Psoas muscle (tissue), 8 donors: ENCODE results near the gene DPP10. TPM values are rescaled to one million over a fixed set of nuclear protein-coding genes. Genes with fewer than 3 reads are reported as not detected.

Experiments used
- ATAC-seq, 4 donors: fragments of 200-7000 bp; cut with Tn5 transposase; one replicate each; pipeline ENCODE4 v1.9.1; 2020; ENCODE audit warnings: moderate library complexity in 3 of 4, mild to moderate bottlenecking in 2 of 4
- DNase-seq, 2 donors: peaks; one replicate each; pipeline ENCODE4 v3.0.0-alpha.2; 2020
- H3K27ac ChIP-seq: fragments of 200-600 bp; one replicate; pipeline ENCODE4 v1.8.0; 2022
- H3K27me3 ChIP-seq, 3 donors: fragments of 200-600 bp in 1 of 3; one replicate each; pipeline versions ENCODE4 v1.6.1 to v1.8.0; 2013 to 2022; ENCODE audit warnings: low read length in 2 of 3, mild to moderate bottlenecking in 2 of 3, moderate library complexity in 1 of 3; ENCODE audit not compliant: insufficient read depth in 3 of 3
- H3K36me3 ChIP-seq, 2 donors: fragments of 200-600 bp in 1 of 2; one replicate each; pipeline versions ENCODE4 v1.6.1 to v1.8.0; 2013 to 2022; ENCODE audit warnings: low read depth in 1 of 2, mild to moderate bottlenecking in 1 of 2, moderate library complexity in 1 of 2; ENCODE audit not compliant: insufficient read depth in 1 of 2
- H3K4me1 ChIP-seq: fragments of 200-600 bp; one replicate; pipeline ENCODE4 v1.8.0; 2022
- H3K4me3 ChIP-seq: fragments of 200-600 bp; one replicate; pipeline ENCODE4 v1.8.0; 2022; ENCODE audit warnings: mild to moderate bottlenecking
- H3K9me3 ChIP-seq: fragments of 200-600 bp; one replicate; pipeline ENCODE4 v1.8.0; 2022
- CTCF ChIP-seq: fragments of 200-600 bp; IDR thresholded peaks from one replicate; pipeline ENCODE4 v1.8.0; 2022; ENCODE audit warnings: antibody characterized with exemption
- WGBS, 3 donors: extraction: QIAGEN DNeasy Blood & Tissue Kit; methylation state at CpG; one replicate each; pipeline versions ENCODE4 v1.1.6 to v1.1.7; 2013; 5-methylcytosine and 5-hydroxymethylcytosine counted together
- intact Hi-C, 2 donors: fragments of 100-400 bp; cut with DNase I; formaldehyde crosslinking; loops; one replicate each; pipeline versions ENCODE4 v1.11.0 to v1.14.2; 2022
- polyA plus RNA-seq, 3 donors: library from polyadenylated mRNA; stranded (reverse); fragments of 200-250 nt; gene quantifications; one replicate each; pipeline ENCODE4 v1.2.3, GENCODE V29; 2013
- total RNA-seq, 4 donors: library from RNA; stranded (reverse); fragmentation: NEBNext Ultra II Directional in 2 of 4; extraction: Animal tissue kit (Norgen Biotek cat#: 25700) in 2 of 4; gene quantifications; one replicate each; pipeline versions ENCODE4 v1.2.1 to v1.2.4, GENCODE V29; 2021 to 2023
- donor health status: healthy with polysubstance abuse.
- donor health status: DM: no; HTN: no; CAD: no; lungs with moderate emphysema.
- donor health status: Bipolar disorder and iron deficiency.
- donor health status: healthy.
- donor health status: DM: yes; HTN: yes; CAD: no.
- donor health status: DM: no; HTN: no; CAD: no.
- donor health status: DM: no; HTN: no; CAD: no.
- donor health status: DM: yes; HTN: yes; CAD: no.

The DPP10 gene
- total and polyA plus RNA-seq, 7 donors = 0.01 to 0.11 TPM; not detected in 5

DNA sequence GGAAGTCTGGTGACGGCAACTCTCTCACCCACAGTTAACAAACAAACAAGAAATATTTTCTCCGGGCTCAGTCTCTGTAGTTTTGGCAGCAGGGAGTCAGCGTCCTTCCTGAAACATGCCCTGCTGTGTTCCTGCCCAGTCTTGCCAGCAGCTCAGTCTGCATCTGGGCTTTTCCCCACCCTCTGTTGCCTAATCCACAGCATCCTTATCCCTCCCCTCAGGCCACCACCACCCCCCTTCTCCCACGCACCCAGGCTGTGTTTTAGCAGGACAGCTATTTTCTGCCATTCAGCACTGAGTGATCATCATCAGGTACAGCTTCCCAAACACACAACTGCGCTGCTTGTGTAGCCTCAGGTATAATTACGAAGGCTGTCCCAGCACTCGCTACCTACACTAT is 168.2 kb downstream of the DPP10 start:
- Histone ChIP-seq H3K27ac (no peak overlapping the region), H3K4me1 (no peaks in the 10 kb centered on the region), H3K27me3 (no peaks in the 10 kb centered on the region), H3K36me3 (no peaks in the 10 kb centered on the region), H3K9me3 (no peaks in the 10 kb centered on the region), H3K4me3 (no peak overlapping the region)
- intact Hi-C loops = no loop called here
- no peak for TF ChIP-seq CTCF
- DNase-seq (no peak), ATAC-seq (no peak)
- WGBS, 3 donors = 38 to 46% (median 43%) methylated on average over 7 of the region's 7 CpGs

DNA sequence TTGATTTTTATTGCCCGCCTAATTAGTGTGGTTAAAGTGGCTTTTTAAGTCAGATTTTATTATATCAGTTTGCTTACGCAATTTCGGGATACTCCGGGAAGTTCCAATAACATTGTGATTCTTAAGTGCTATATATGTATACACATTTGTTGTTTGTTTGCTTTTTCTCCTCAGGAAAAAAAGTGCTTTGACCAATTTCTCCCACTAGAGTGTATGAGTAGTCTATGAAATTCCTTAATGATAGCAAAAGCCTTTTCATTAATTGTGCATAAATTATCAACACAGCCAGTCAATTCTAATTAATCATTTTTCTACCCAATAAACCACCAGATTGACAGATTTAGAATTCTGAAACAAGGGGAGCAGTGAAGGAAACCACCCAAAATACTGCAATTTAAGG is 172.2 kb downstream of the DPP10 start:
- H3K27me3 ChIP-seq = no peaks in the 10 kb centered on the region
- intact Hi-C loops = no loop called here
- DNase-seq (no peak), ATAC-seq (no peak)
- no peaks in the 10 kb centered on the region for H3K36me3 ChIP-seq
- H3K27ac ChIP-seq = no peak overlapping the region
- no peak for TF ChIP-seq CTCF
- no peaks in the 10 kb centered on the region for H3K9me3 ChIP-seq
- 63 to 68% (median 64%) methylated on average over 4 of the region's 4 CpGs for WGBS, 3 donors
- H3K4me3 ChIP-seq = no peak overlapping the region
- no peaks in the 10 kb centered on the region for H3K4me1 ChIP-seq

DNA sequence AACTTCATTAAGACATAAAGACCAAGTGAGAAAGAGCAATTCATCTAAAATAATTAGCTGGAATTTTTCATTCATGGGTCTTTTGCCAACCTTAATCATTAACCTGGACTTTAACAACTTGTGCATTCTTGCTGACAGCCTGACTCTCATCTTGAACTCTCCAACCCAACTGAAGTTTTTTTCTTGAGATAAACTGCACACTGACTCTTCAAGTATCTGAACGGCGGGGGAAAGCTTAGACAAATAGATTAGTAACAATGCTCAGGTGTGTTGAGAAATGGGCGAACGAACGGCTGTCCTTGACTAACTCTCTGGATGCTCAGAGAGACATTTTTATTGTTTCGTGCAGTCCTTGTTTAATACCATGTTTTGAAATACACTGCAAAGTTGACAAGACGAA is 186.0 kb downstream of the DPP10 start:
- H3K36me3 ChIP-seq = no peaks in the 10 kb centered on the region
- TF ChIP-seq CTCF = no peak
- no peaks in the 10 kb centered on the region for H3K4me1 ChIP-seq
- no peak overlapping the region for H3K27ac ChIP-seq
- WGBS, 3 donors = 77 to 80% (median 80%) methylated on average over 7 of the region's 7 CpGs
- H3K4me3 ChIP-seq = no peak overlapping the region
- H3K9me3 ChIP-seq = no peaks in the 10 kb centered on the region
- ATAC-seq = no peak
- H3K27me3 ChIP-seq = no peaks in the 10 kb centered on the region
- no peak for DNase-seq
- intact Hi-C loops = no loop called here

DNA sequence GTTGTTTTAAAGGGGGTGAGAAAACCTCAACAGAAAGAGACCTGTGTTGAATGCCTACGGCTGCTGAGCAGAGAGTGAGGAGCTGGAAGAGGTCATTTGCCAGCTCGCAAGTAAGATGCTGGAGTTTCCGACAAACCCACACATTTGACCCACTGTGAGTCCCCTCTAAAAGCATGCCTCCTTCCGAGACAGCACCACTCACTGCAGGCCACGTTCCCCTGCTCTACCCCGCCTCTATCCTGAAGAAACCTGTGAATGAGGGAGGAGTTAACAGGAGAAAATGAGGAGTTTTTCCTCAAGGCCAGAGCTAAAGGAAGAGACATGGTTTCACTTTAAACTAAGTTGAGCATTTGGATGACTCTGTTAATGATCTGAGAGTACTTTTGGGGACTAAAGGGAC is 188.7 kb downstream of the DPP10 start:
- intact Hi-C loops = no loop called here
- no peak overlapping the region for H3K4me3 ChIP-seq
- no peaks in the 10 kb centered on the region for H3K27me3 ChIP-seq
- no peaks in the 10 kb centered on the region for H3K9me3 ChIP-seq
- 56 to 64% (median 63%) methylated on average over 6 of the region's 6 CpGs for WGBS, 3 donors
- DNase-seq (no peak), ATAC-seq (no peak)
- H3K4me1 ChIP-seq = no peaks in the 10 kb centered on the region
- H3K27ac ChIP-seq = no peak overlapping the region
- no peaks in the 10 kb centered on the region for H3K36me3 ChIP-seq
- TF ChIP-seq CTCF = no peak

- H3K36me3 ChIP-seq = no peaks in the 10 kb centered on the region
- TF ChIP-seq CTCF = no peak
- intact Hi-C loops = no loop called here
- no peaks in the 10 kb centered on the region for H3K4me1 ChIP-seq
- H3K9me3 ChIP-seq = peaks cover 6% of the 10 kb centered on the region
- 62 to 76% (median 74%) methylated on average over 2 of the region's 2 CpGs for WGBS, 3 donors
- ATAC-seq = no peak
- no peak for DNase-seq
- H3K4me3 ChIP-seq = no peak overlapping the region
- no peaks in the 10 kb centered on the region for H3K27me3 ChIP-seq
- no peak overlapping the region for H3K27ac ChIP-seq
Observed at GRCh38 chr2:114642166-114642770, 199.8 kb downstream of the DPP10 start.
